GM18951 (cell line): ENCODE results near the gene ZNF683.

Experiments
- POLR2A ChIP-seq: IDR thresholded peaks from 4 replicates; pipeline ENCODE4 v1.6.1; 2011; ENCODE audit warnings: mild to moderate bottlenecking; ENCODE audit not compliant: insufficient read length, insufficient read depth; ENCODE audit errors: extremely low read depth
- in situ Hi-C: fragments of 300-500 bp; cut with MboI; formaldehyde crosslinking; loops from one replicate; pipeline ENCODE4 v1.12.0; 2022; ENCODE audit warnings: low sequenced_read_pairs, mixed read lengths, inconsistent platforms; ENCODE audit not compliant: unreplicated experiment

Gene ZNF683

GRCh38 chr1:26373789-26374188 lies 1.2 kb upstream of the ZNF683 start:
- TF ChIP-seq POLR2A: no peak
- in situ Hi-C loops: no loop called here

GRCh38 chr1:26373281-26373680 lies 731 bp upstream of the ZNF683 start:
- in situ Hi-C loops: no loop called here
- no peak for TF ChIP-seq POLR2A

GRCh38 chr1:26372039-26372438 lies 511 bp downstream of the ZNF683 start:
- no peak for TF ChIP-seq POLR2A
- in situ Hi-C loops: no loop called here

- no peak for TF ChIP-seq POLR2A
These were observed 1.8 kb downstream of the ZNF683 start for GRCh38 chr1:26370591-26371382.

GRCh38 chr1:26368486-26368885 lies 4.1 kb downstream of the ZNF683 start:
- in situ Hi-C loops: no loop called here
- no peak for TF ChIP-seq POLR2A

More at GRCh38 chr1:26370591-26371382, 1.8 kb downstream of the ZNF683 start:
- in situ Hi-C loops: no loop called here

GRCh38 chr1:26368006-26368405 lies 4.5 kb downstream of the ZNF683 start:
- no peak for TF ChIP-seq POLR2A
- in situ Hi-C loops: no loop called here

- in situ Hi-C loops: no loop called here
These were observed 5.1 kb downstream of the ZNF683 start for GRCh38 chr1:26367441-26367840.

GRCh38 chr1:26364956-26365355 lies 7.6 kb downstream of the ZNF683 start:
- in situ Hi-C loops: no loop called here
- TF ChIP-seq POLR2A: no peak

More at GRCh38 chr1:26367441-26367840, 5.1 kb downstream of the ZNF683 start:
- no peak for TF ChIP-seq POLR2A

GRCh38 chr1:26363549-26364448 lies 8.8 kb downstream of the ZNF683 start:
- no peak for TF ChIP-seq POLR2A
- in situ Hi-C loops: no loop called here

GRCh38 chr1:26362331-26362730 lies 10.2 kb downstream of the ZNF683 start:
- no peak for TF ChIP-seq POLR2A

GRCh38 chr1:26361605-26362122 lies 10.9 kb downstream of the ZNF683 start:
- in situ Hi-C loops: no loop called here
- TF ChIP-seq POLR2A: no peak

More at GRCh38 chr1:26362331-26362730, 10.2 kb downstream of the ZNF683 start:
- in situ Hi-C loops: no loop called here

GRCh38 chr1:26360807-26361604 lies 11.5 kb downstream of the ZNF683 start:
- TF ChIP-seq POLR2A: no peak
- in situ Hi-C loops: no loop called here
